Breast epithelium (tissue), 3 donors: ENCODE measurements around the gene ANO3.

Experiments used
- POLR2A ChIP-seq: fragments of 450-650 bp; IDR thresholded peaks from one replicate; pipeline ENCODE4 v1.6.1; 2016; ENCODE audit warnings: antibody characterized with exemption, mild to moderate bottlenecking, moderate library complexity
- POLR2AphosphoS5 ChIP-seq, 3 donors: sonication (generic); formaldehyde crosslinking; IDR thresholded peaks; one replicate each; pipeline ENCODE4 v1.6.1; 2017; ENCODE audit warnings: antibody characterized with exemption in 3 of 3
- TF ChIP-seq, protein P1 (sequence below), 3 donors: fragments of 450-650 bp; IDR thresholded peaks; one replicate each; pipeline ENCODE4 v1.5.1; 2016 to 2017; ENCODE audit warnings: antibody characterized with exemption in 3 of 3, mild to moderate bottlenecking in 3 of 3, moderate library complexity in 3 of 3

DNA sequence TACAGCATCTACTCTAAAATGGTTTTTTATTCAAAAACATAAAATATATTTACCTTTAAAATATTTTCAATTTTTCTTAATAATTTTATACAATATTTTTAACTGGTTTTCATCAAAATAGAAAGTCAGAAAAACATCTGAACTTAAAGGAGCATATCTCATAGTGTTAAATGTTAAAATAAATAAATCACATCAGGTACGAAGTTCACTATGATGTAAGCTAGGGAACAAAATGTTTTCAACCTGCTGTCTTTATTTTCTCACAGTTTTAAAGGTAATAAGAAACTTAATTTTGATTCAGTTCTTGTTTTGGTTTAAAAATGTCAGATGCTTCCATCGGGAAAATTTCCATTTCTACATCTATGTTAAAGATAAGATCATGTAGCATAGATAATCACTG, 142.5 kb downstream of the ANO3 start:
- TF ChIP-seq POLR2A (no peak), POLR2AphosphoS5 (IDR thresholded peaks at IDR 0.05) (no peak)
- TF ChIP-seq, protein P1, sequence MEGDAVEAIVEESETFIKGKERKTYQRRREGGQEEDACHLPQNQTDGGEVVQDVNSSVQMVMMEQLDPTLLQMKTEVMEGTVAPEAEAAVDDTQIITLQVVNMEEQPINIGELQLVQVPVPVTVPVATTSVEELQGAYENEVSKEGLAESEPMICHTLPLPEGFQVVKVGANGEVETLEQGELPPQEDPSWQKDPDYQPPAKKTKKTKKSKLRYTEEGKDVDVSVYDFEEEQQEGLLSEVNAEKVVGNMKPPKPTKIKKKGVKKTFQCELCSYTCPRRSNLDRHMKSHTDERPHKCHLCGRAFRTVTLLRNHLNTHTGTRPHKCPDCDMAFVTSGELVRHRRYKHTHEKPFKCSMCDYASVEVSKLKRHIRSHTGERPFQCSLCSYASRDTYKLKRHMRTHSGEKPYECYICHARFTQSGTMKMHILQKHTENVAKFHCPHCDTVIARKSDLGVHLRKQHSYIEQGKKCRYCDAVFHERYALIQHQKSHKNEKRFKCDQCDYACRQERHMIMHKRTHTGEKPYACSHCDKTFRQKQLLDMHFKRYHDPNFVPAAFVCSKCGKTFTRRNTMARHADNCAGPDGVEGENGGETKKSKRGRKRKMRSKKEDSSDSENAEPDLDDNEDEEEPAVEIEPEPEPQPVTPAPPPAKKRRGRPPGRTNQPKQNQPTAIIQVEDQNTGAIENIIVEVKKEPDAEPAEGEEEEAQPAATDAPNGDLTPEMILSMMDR (IDR thresholded peaks at IDR 0.05) = no peak
